ENCODE measurements around the gene LILRB4. TPM values are rescaled to one million over a fixed set of nuclear protein-coding genes. Genes with fewer than 3 reads are reported as not detected.
"Not testable (repeated sequence)": the region's sequence is repeated elsewhere in the genome, so short reads cannot be mapped to it uniquely, and the experiment has no call there.

LILRB4 gene
- polyA plus RNA-seq (ENCODE audit: insufficient read depth in 1 of 5, insufficient read length in 5 of 5, low replicate concordance in 1 of 5): 1 to 10 TPM; 1.1 to 1.7 (median 1.4) TPM
- long read RNA-seq, donor 1, partial matches to known transcripts: 0 of 1 reads
- long read RNA-seq, donor 1, other reads (novel, unspliced or antisense): 0 of 1 reads
- long read RNA-seq, donor 2: 0 reads
- long read RNA-seq, donor 3: 0 reads
- long read RNA-seq, donor 4: 0 reads
- long read RNA-seq, donor 5, partial matches to known transcripts: 0 of 1 reads
- long read RNA-seq, donor 5, other reads (novel, unspliced or antisense): 0 of 1 reads
- long read RNA-seq, donor 6: 0 reads
- long read RNA-seq, donor 7: 0 reads
- long read RNA-seq, donor 8: 0 reads

DNA sequence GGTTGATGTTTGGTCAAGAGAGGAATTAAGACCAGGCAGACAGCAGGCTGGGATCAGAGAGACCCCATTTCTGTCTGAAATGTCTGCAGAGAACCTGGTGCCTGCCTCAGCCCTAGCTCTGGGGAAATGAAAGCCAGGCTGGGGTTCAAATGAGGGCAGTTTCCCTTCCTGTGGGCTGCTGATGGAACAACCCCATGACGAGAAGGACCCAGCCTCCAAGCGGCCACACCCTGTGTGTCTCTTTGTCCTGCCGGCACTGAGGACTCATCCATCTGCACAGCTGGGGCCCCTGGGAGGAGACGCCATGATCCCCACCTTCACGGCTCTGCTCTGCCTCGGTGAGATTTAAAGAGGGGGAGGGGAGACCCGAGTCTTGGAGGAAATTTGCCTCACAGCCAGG, at the start of gene LILRB4:
TSS of gene LILRB4 (plus strand) at position 256 of the 400 bp plus-strand sequence. CDS start at position 305, 49 bp downstream.
- DNase-seq: no peak

DNA sequence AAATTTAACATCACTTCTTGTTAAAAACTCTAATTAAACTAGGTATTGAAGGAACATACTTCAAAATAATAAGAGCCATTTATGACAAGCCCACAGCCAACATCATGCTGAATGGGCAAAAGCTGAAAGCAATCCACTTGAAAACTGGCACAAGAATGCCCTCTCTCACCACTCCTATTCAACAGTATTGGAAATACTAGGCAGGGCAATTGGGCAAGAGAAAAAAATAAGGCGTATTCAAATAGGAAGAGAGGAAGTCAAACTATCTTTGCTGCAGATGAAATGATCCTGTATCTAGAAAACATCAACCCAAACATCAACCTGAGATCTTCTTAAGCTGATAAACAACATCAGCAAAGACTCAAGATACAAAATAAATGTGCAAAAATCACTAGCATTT, 48.1 kb upstream of the LILRB4 start:
- DNase-seq: no peak

DNA sequence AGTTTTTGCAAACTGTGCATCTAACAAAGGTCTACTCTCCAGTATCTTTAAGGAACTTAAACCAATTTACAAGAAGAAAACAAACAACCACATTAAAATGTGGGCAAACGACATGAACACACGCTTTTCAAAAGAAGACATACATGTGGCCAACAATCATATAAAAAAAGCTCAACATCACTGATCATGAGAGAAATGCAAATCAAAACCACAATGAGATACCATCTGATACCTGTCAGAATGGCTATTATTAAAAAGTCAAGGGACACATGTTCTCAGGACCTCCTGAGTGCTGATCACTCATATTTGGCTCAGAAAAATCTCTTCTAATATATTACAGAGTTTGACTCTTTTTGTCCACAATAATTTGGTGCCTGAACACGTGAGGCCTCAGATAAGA, 46.7 kb upstream of the LILRB4 start:
- DNase-seq: no peak

DNA sequence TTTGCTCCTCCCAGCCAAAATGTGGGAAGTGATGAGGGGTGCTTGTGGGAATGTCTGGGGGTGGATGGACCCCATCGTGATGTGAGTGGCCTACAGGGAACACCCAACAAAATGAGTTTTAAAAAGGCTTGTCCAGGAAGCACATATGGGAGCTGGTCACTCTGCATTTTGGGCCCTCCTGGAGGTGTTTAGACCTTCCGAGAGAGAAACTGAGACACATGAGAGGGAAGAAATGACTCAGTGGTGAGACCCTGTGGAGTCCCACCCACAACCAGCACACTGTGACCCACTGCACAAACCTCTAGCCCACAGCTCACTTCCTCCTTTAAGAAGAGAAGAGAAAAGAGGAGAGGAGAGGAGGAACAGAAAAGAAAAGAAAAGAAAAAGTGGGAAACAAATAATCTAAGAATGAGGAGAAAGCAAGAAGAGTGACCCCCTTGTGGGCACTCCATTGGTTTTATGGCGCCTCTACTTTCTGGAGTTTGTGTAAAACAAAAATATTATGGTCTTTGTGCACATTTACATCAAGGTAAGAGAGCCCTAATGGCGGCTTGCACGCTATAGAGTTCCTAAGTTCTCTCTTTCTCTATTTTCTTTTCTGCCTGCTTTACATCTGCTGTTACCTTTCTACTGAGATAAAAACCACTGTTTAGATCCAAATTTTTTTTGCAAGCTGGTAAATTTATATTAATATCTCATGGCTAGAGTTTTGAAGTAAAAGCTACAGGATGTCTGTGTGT, 45.8 kb upstream of the LILRB4 start:
- no peak for DNase-seq

DNA sequence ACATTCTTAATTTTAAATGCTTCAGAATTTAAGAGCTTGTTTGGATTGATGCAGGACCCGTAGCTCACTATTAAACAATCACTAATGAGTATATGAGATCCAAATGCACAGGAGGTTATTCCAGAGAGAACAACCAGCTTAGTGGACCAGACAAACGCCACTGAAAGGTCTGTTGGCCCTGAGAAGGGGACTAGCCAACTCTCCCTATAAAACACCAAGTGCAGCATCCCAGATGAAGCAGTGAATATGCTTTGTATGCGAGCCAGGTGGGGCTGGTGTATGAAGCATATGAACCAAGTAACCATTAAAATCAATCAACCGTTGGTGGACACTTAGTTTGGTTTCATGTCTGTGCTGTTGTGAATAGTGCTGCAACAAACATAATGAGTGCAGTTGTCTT, 42.3 kb upstream of the LILRB4 start:
- no peak for DNase-seq

DNA sequence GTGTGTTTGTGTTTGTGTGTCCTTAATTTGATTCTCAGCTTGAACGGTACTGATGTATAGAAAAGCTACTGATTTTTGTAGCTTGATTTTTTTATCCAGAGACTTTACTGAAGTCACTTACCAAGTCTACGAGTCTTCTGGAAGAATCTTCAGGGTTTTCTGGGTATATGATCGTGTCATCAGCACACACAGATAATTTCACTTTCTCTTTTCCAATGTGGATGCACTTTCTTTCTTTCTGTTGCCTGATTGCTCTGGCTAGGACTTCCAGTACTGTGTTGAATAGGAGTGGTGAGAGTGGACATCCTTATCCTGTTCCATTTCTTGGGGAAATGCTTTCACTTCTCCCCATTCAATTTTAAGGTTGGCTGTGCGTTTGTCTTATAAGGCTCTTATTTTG, 40.4 kb upstream of the LILRB4 start:
- DNase-seq: no peak

DNA sequence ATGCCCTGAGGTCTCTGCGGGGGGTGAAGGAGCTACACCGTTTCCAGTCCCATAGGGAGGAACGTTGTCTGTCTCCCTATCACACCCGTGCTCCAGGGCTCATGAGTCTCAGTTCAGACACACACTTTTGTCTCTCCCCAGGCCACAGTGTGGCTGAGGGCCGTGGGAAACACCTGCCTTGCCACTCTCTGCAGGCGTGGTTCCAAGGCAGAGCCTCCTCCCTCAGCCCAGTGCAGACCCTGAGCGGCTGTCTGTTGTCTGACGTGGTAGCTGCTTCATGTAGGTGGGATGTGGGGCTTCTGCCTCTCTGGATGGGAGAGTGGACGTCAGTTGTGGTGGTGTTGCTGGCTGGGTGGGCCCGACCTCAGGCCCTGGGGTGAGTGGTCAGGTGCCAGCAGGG, 38.6 kb upstream of the LILRB4 start:
- DNase-seq: not testable (repeated sequence)

DNA sequence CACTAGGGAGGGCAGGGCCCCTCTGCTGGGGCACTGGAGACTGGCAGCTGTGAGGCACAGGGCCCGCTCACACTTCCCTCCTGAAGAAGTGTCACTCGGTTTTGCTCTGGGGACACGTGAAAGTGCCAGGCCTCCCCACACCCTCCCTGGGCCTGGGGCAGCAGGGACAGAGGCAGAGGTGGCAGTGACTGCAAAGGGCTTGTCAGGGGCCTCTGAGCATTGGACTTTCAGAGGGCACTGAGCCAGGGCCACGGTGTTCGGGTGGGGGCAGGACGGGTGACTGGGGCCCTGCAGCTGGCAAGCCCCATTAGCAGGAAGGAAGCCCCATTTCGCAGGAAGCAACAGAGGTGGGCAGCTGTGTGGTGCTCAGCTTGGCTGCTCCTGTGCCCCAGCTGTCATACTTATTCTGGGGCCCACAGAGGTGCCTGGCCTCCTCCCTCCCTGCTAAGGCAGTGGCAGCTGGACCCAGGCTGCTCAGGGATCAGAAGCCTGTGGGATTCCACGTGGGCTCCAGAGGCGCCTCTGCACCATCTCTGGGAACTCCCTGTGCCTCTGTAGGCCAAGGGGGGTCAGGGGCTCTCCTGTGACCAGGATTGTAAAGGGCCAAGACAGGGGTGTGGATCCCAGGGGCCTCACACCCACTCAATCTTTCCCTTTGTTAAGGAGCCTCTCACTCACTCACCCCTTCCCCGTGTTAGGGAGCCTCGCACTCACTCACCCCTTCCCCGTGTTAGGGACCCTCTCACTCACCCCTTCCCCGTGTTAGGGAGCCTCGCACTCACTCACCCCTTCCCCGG, 37.7 kb upstream of the LILRB4 start:
- DNase-seq: not testable (repeated sequence)

DNA sequence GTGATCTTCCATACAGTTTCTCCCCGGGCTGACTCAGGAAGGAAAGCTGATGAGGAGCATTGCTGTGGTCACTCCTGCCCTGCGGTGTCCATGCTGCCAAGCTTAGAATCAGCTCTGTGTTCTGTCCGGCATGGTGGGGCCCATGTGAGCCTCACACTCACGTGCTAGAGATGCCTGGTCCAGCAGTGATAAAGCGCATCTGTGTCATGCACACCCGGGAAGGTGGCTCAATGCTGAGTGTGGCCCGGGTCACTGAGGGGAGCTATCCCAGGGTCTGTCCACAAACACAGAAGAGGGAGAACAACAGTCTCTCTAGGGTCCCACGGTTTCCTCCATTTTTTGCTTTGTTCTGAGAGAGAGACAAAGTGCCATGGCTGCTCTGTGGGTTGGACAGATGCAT, 36.0 kb upstream of the LILRB4 start:
- DNase-seq: no peak

DNA sequence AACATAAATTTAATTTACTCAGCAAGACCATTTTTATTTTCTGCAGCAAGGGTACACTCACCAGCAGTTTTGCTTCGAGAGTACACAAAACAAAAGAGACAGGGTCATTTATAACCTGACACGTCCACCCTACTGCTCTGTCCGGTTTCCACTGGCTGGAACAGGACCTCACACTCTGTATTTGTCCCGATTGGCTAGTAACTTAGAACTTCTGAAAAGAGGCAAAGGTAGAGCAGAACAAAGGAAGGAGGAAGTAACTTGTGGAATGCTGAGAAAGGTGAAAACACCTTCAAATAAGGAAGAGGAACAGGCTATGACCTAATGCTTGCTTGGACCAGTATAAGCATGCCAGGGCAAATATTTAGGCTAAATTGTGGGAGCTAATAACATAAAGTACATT, 34.9 kb upstream of the LILRB4 start:
- not testable (repeated sequence) for DNase-seq

DNA sequence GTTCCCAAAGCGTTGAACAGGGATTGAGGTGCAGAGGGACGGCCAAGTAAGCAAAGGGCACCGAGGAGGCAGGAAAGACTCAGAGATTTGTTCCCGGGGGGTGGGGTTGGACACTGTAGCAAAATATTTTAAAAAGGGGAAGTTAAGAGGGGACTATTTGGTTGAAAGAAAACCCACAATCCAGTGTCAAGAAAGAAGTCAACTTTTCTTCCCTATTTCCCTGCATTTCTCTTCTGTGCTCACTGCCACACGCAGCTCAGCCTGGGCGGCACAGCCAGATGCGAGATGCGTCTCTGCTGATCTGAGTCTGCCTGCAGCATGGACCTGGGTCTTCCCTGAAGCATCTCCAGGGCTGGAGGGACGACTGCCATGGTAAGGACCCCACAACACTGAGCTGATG, 32.5 kb upstream of the LILRB4 start, which contains the start of gene LILRB1:
TSS of gene LILRB1 (plus strand) at position 223 of the 400 bp plus-strand sequence. CDS start 590 bp downstream, outside the sequence.
- DNase-seq: not testable (repeated sequence)

DNA sequence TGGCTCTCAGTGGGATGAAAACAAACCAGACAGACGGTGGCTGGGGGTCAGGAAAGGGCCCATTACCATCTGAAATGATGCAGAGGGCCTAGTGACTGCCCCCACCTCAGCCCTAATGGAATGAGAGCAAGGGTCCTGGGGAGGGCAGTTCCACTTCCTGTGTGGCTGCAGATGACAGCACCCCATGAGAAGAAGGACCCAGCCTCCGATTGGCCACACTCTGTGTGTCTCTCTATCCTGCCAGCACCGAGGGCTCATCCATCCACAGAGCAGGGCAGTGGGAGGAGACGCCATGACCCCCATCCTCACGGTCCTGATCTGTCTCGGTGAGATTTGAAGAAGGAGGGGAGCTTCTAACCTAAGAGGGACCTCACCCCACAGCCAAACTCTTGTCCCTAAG, 32.0 kb upstream of the LILRB4 start:
- DNase-seq: no peak

DNA sequence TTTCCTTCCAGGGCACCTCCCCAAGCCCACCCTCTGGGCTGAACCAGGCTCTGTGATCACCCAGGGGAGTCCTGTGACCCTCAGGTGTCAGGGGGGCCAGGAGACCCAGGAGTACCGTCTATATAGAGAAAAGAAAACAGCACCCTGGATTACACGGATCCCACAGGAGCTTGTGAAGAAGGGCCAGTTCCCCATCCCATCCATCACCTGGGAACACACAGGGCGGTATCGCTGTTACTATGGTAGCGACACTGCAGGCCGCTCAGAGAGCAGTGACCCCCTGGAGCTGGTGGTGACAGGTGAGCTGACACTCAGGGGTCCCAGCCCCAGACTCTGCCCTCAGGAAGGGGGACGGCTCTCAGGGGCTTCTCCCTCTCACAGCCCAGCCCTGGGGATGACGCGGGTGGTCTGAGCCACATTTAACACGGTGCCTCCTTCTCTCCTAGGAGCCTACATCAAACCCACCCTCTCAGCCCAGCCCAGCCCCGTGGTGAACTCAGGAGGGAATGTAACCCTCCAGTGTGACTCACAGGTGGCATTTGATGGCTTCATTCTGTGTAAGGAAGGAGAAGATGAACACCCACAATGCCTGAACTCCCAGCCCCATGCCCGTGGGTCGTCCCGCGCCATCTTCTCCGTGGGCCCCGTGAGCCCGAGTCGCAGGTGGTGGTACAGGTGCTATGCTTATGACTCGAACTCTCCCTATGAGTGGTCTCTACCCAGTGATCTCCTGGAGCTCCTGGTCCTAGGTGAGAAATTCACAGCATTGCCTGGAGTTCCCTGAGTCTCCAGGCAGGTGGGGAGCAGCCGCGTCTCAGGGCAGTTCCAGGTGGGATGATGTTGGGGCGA, 31.1 kb upstream of the LILRB4 start:
- DNase-seq: not testable (repeated sequence)

DNA sequence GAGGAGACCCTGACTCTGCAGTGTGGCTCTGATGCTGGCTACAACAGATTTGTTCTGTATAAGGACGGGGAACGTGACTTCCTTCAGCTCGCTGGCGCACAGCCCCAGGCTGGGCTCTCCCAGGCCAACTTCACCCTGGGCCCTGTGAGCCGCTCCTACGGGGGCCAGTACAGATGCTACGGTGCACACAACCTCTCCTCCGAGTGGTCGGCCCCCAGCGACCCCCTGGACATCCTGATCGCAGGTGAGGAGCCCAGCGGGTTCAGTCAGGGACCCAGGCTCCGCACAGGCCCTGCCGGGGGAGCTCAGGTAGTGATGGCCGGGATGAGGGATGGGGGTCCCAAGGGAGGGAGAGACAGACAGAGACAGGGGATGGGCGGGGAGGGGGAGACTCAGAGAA, 30.3 kb upstream of the LILRB4 start:
- DNase-seq: not testable (repeated sequence)

DNA sequence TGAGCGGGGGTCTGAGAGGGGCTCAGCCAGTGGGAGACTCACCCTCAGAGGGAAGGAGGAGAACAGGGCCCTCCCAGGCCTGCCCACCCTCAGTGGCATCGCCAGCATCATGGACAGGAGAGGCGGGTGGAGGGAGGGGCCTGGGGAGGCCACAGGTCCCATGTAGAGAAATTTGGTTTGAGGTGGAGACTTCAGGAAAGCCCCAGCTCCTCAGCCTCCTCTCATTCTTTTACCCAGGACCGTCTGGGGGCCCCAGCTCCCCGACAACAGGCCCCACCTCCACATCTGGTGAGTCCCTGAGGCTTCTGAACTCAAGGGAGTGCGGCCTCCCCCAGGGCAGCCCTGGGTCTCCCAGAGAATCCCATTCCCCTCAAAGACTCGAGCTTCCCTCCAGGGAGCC, 29.4 kb upstream of the LILRB4 start:
- DNase-seq: no peak

DNA sequence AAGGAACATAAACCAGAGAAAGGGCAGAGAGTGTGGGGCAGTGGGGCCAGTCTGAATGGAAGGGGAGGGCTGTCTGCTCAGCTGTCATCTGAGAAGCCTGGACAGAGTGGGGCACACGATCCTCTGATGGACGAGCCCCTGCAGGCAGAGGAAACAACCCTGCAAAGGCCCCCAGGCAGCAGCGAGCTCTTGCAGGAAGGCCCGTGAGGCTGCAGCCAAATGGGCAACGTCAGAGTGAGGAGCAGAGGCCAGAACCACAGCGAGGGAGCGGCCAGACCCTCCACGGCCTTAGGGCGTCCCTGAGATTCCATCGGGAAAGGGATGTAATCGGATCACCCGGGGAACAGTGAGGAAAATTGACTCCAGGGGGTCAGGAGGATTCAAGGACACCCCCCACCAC, 26.7 kb upstream of the LILRB4 start:
- DNase-seq: not testable (repeated sequence)

DNA sequence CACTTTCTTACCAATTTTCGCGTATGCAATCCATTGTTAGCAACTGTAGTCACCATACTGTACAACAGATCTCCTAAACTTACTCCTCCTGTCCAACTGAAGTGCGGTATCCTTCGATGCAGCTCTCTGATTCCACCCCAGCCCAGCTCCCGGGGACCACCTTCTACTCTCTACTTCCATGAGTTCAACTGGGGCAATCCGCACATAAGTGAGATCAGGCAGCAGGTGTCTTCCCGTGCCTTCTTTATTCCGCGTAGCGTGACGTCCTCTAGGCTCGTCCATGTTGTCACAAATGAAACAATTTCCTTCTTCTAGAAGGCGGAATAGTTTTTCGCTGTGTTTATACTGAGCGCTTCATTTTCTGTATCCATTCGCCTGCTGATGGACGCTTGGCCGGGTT, 24.1 kb upstream of the LILRB4 start:
- no peak for DNase-seq

DNA sequence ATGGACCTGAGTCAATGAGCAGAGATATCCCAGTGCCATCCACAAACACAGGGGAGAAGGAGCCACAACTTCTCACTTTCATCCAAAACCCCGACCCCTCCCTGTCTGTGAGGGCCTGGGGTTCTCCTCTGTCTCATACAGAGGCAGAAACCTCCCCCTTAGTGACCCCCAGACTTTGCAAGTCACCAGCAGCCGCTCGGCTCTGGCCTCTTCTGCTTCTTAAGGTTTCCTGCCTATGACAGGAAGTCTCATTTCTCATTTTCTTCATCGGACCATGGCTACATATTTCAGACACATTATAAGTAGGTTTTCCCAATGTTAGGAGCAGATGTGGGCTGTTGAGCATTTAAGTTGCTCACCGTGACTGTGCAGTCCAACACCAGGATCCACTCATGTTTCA, 19.8 kb upstream of the LILRB4 start:
- DNase-seq: not testable (repeated sequence)

DNA sequence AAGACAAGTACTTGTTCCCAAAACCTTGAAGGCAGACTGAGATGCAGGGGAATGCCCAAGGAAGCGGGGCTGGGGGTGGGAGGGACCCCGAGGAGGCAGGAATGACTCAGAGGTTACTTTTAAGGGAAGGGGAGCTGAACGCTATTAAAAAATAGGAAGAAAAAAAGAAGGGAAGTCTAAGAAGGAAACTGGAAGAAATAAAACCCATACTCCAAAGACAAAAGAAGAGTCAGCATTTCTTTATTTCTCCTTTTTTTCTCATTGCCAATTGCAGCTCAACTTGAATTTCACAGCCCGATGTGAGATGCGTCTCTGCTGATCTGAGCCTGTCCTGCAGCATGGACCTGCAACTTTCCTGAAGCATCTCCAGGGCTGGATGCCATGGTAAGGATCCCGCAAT, 19.2 kb upstream of the LILRB4 start:
- DNase-seq: not testable (repeated sequence)

DNA sequence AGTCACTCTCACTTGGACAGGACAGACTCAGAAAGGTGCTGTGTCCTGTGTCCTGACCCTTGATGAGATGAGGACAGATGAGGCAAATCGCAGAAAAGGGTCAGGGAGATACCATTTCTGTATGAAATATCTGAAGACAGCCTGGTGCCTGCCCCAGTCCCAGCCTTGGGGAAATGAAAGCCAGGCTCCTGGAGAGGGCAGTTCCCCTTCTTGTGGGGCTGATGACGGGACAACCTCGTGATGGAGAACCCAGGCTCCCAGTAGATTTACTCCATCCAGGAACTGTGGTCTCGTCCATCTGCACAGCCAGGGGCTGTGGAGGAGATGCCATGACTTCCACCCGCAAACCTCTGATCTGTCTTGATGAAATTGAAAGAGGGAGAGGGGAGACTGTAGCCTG, 18.7 kb upstream of the LILRB4 start:
- DNase-seq: no peak

DNA sequence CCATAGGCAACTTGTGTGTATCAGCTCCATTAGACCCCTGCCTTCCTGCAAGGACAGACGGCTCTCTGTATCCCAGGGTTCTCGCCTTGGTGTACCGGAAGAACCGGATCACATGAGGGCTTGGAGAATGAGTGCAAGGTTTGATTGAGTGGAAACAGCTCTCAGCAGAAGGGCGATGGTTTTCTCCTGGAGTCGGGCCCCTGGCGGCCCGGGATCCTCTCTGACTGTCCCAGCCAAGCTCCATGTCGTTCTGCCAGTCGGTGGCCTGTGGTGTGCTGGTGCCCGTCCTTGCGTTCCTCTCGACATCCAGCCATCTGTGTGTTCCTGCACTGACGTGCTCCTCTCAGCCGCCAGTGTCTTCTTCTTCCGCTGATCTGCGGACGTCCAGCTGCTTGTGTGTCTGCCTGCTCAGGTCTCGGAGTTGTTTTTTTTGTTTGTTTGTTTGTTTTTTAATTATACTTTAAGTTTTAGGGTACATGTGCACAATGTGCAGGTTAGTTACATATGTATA, 16.4 kb upstream of the LILRB4 start:
- DNase-seq: no peak
